RPMI8226 (cell line): Measurements from ENCODE around the gene ZNF274.
A peak's percentile ranks its signal among the peaks of the same experiment; 100 is the strongest.
"Not testable (repeated sequence)": the region's sequence is repeated elsewhere in the genome, so short reads cannot be mapped to it uniquely, and the experiment has no call there.

Source experiments
- DNase-seq: peaks from one replicate; pipeline ENCODE4 v3.0.0-alpha.2; 2015

The ZNF274 gene

GRCh38 chr19:58213075-58213369 is 30.2 kb downstream of the ZNF274 start:
- DNase-seq = no peak

DNA sequence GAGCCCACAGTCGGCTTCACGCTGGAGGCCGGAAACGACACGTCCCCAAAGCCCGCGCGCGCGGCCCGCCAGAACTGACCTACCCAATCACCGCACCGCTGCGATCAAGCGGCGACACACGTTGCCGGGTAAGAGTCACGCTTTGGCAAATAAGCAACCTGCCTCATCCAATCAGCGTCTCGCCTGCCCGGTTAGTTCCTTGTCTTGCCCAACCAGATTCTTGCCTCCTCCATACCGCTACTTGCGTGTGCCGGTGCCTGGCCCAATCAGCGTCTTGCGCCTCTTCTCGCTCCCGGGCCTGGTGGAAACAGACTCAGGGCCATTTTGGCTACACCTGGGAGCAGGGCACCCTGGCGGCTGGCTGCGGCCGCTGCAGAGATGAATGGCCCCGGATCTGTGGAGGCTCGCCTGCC is 34.2 kb downstream of the ZNF274 start:
- DNase-seq = no peak

DNA sequence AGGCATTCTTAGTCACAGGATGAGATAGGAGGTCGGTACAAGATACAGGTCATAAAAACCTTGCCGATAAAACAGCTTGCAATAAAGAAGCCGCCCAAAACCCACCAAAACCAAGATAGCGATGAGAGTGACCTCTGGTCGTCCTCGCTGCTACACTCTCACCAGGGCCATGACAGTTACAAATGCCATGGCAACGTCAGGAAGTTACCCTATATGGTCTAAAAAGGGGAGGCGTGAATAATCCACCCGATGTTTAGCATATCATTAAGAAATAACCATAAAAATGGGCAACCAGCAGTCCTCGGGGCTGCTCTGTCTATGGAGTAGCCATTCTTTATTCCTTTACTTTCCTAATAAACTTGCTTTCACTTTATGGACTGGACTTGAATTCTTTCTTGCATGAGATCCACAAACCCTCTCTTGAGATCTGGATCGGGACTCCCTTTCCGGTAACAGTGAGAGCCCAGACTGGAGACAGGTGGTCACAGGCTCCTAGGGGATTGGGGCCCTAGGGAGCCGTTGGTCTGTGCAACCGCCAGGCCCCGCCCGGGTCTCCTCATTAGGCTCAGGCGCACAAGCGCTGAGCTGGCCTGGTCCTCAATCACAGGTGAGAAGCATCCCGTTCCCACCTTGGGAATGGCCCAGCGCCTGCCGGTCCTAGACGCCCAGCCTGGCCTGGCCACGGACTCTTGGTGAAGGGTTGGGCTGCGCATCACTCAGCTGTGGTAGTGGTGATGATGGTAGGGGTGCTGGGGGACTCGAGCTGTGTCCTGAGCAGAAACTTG is 34.9 kb downstream of the ZNF274 start:
- no peak for DNase-seq

DNA sequence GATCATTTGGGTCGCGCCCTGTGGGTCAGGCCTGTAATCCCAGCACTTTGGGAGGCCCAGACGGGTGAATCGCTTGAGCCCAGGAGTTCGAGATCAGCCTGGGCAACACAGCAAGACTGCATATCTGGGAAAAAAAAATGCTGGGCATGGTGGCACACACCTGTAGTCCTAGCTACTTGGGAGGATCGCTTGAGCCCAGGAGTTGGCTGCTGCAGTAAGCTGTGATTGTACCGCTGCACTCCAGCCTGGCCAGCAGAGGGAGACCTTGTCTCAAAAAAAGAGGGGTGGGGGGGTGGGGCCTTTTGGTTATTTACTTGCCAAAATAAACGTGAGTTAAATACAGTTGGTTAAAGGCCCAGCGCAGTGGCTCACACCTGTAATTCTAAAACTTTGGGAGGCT is 36.0 kb downstream of the ZNF274 start:
- DNase-seq = peak; percentile 66

- peak; percentile 21 for DNase-seq
These were observed 45.2 kb downstream of the ZNF274 start for GRCh38 chr19:58227964-58228584.

GRCh38 chr19:58228585-58229254 is 45.9 kb downstream of the ZNF274 start, which contains the start of gene ZNF544:
ZNF544 (plus strand) TSS chr19:58228914; CDS start chr19:58244024, 15,110 bp downstream.
- DNase-seq = peak; percentile 85

DNA sequence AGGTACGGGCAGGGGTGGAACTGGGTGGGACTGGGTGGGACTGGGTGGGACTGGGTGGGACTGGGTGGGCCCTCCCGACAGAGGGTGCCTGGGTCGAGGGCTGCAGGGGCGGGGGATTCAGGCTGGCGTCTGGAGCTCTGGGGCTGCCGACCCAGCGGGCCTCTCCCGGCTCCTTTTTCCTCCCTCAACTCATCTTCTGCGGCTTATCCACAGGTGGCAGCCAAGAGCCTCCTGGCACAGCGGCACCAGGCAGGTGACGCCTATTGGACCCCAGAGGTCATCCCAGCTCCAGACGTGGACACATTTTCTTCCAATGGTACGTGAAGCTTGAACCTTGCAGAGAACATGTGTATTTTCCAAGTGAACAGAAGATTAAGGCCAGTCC is 46.4 kb downstream of the ZNF274 start:
- peak; percentile 38 for DNase-seq

- DNase-seq = no peak
These were observed 54.5 kb downstream of the ZNF274 start for GRCh38 chr19:58237324-58237723.

- DNase-seq = no peak
These were observed 60.5 kb downstream of the ZNF274 start for GRCh38 chr19:58243351-58243750.

DNA sequence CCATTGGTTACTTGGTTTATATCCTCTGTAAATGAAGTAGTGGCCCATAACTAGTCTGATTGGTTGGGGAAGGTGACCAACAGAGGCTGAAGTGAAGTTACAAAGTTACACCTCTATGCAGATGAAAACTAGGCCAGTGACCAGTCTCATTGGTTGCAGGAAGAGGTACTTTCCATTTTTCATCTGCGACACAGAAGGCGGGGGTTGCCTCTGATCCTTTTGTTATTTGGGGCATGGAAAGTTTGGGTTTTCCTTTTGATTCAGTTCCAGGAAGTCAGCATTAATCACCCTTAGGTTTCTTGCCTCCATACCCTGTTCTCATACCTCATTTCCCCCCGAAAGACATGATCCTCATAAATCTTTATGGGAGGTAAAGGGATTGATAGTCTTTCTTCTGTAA is 66.0 kb downstream of the ZNF274 start:
- no peak for DNase-seq

GRCh38 chr19:58252102-58252685 is 69.3 kb downstream of the ZNF274 start:
- no peak for DNase-seq

DNA sequence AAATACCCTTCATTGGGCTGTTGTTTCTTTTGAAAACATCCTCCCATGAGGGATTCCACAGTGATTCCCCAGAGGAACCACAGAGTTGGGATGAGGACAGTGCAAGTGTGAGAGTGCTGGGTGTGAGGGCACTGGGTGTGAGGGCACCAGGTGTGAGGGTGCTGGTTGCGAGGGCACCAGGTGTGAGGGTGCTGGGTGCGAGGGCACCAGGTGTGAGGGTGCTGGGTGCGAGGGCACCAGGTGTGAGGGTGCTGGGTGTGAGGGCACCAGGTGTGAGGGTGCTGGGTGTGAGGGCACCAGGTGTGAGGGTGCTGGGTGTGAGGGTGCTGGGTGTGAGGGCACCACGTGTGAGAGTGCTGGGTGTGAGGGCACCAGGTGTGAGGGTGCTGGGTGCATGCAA is 75.4 kb downstream of the ZNF274 start:
- DNase-seq = not testable (repeated sequence)

DNA sequence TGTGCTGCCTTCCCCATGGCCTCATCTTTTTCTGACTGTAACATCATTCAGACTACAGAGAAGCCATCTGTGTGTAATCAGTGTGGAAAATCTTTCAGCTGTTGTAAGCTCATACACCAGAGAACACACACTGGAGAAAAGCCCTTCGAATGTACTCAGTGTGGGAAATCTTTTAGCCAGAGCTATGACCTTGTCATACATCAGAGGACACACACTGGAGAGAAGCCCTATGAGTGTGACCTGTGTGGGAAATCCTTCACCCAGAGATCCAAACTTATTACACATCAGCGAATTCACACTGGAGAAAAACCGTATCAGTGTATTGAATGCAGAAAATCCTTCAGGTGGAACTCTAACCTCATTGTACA is 78.7 kb downstream of the ZNF274 start:
- DNase-seq = no peak

GRCh38 chr19:58261968-58262921 is 79.4 kb downstream of the ZNF274 start:
- DNase-seq = no peak

- no peak for DNase-seq
These were observed 80.0 kb downstream of the ZNF274 start for GRCh38 chr19:58262922-58263296.
